GM12874 (cell line): ENCODE data around the gene SPG7.
A peak's percentile ranks its signal among the peaks of the same experiment; 100 is the strongest.

Source experiments
- CTCF ChIP-seq: IDR thresholded peaks from 2 replicates; pipeline ENCODE4 v1.5.1; 2011; ENCODE audit warnings: low read depth, mild to moderate bottlenecking, control low read depth, low read length, moderate library complexity; ENCODE audit not compliant: insufficient read depth

SPG7 gene

GRCh38 chr16:89482150-89482816 is 25.9 kb upstream of the SPG7 start:
- no peak for TF ChIP-seq CTCF

- no peak for TF ChIP-seq CTCF
Observed at GRCh38 chr16:89482817-89483205, 25.4 kb upstream of the SPG7 start.

- no peak for TF ChIP-seq CTCF
Observed at GRCh38 chr16:89484041-89484501, 24.1 kb upstream of the SPG7 start.

GRCh38 chr16:89484923-89485679 is 23.1 kb upstream of the SPG7 start:
- TF ChIP-seq CTCF = no peak

- TF ChIP-seq CTCF = no peak
Observed at GRCh38 chr16:89485701-89486246, 22.4 kb upstream of the SPG7 start.

GRCh38 chr16:89489040-89489897 is 18.9 kb upstream of the SPG7 start:
- peak; percentile 21; the same call in 1 of the 2 replicates for TF ChIP-seq CTCF
